WERI-Rb-1 (cell line): Measurements from ENCODE around the gene THBS2.

Source experiments
- DNase-seq: peaks from one replicate; pipeline ENCODE4 v3.0.0-alpha.2; 2020
- H3K27ac ChIP-seq: fragments of 250-450 bp; sonication (Bioruptor Pico); 2 replicates; pipeline ENCODE4 v1.5.1; 2020; ENCODE audit warnings: mild to moderate bottlenecking, moderate library complexity
- H3K27me3 ChIP-seq: fragments of 250-450 bp; sonication (Bioruptor Pico); 2 replicates; pipeline ENCODE4 v1.5.1; 2021; ENCODE audit warnings: mild to moderate bottlenecking, low read depth, moderate library complexity; ENCODE audit not compliant: insufficient read depth, severe bottlenecking
- H3K36me3 ChIP-seq: fragments of 250-450 bp; sonication (Bioruptor Pico); 2 replicates; pipeline ENCODE4 v1.5.1; 2020; ENCODE audit warnings: mild to moderate bottlenecking, moderate library complexity
- H3K4me3 ChIP-seq: 2 replicates; pipeline ENCODE4 v1.5.1; 2011; ENCODE audit warnings: low read depth, mild to moderate bottlenecking, control low read depth, low read length
- H3K9me3 ChIP-seq: fragments of 250-450 bp; sonication (Bioruptor Pico); 2 replicates; pipeline ENCODE4 v1.5.1; 2021; ENCODE audit warnings: mild to moderate bottlenecking, moderate library complexity; ENCODE audit not compliant: severe bottlenecking
- CTCF ChIP-seq: IDR thresholded peaks from 2 replicates; pipeline ENCODE4 v1.5.1; 2011; ENCODE audit warnings: low read depth, mild to moderate bottlenecking, control low read depth, inconsistent platforms, low read length

The THBS2 gene

GRCh38 chr6:169289619-169290339 is 36.1 kb upstream of the THBS2 start:
- DNase-seq = no peak

GRCh38 chr6:169289257-169289618 is 35.6 kb upstream of the THBS2 start:
- H3K9me3 ChIP-seq = no peaks in the 10 kb centered on the region
- no peaks in the 10 kb centered on the region for H3K27me3 ChIP-seq
- DNase-seq = no peak
- H3K36me3 ChIP-seq = no peaks in the 10 kb centered on the region
- H3K4me3 ChIP-seq = no peak overlapping the region
- H3K27ac ChIP-seq = no peak overlapping the region
- no peak for TF ChIP-seq CTCF

More at GRCh38 chr6:169289619-169290339, 36.1 kb upstream of the THBS2 start:
- no peak overlapping the region for H3K4me3 ChIP-seq
- H3K36me3 ChIP-seq = no peaks in the 10 kb centered on the region
- no peak for TF ChIP-seq CTCF
- H3K9me3 ChIP-seq = no peaks in the 10 kb centered on the region
- H3K27me3 ChIP-seq = no peaks in the 10 kb centered on the region
- H3K27ac ChIP-seq = no peak overlapping the region

- Histone ChIP-seq H3K4me3 (no peak overlapping the region), H3K36me3 (no peaks in the 10 kb centered on the region), H3K9me3 (no peaks in the 10 kb centered on the region), H3K27me3 (no peaks in the 10 kb centered on the region), H3K27ac (no peak overlapping the region)
- no peak for TF ChIP-seq CTCF
- no peak for DNase-seq
These were observed 34.9 kb upstream of the THBS2 start for GRCh38 chr6:169288591-169288990.

- Histone ChIP-seq H3K9me3 (no peaks in the 10 kb centered on the region), H3K4me3 (no peak overlapping the region), H3K27ac (no peak overlapping the region), H3K36me3 (no peaks in the 10 kb centered on the region), H3K27me3 (no peaks in the 10 kb centered on the region)
- no peak for DNase-seq
- no peak for TF ChIP-seq CTCF
These were observed 34.0 kb upstream of the THBS2 start for GRCh38 chr6:169287675-169288074.

GRCh38 chr6:169286961-169287360 is 33.3 kb upstream of the THBS2 start:
- H3K4me3 ChIP-seq = no peak overlapping the region
- DNase-seq = no peak
- no peaks in the 10 kb centered on the region for H3K27me3 ChIP-seq
- TF ChIP-seq CTCF = no peak
- H3K36me3 ChIP-seq = no peaks in the 10 kb centered on the region
- no peak overlapping the region for H3K27ac ChIP-seq
- H3K9me3 ChIP-seq = no peaks in the 10 kb centered on the region

- no peak overlapping the region for H3K27ac ChIP-seq
- H3K36me3 ChIP-seq = no peaks in the 10 kb centered on the region
- TF ChIP-seq CTCF = no peak
- H3K4me3 ChIP-seq = no peak overlapping the region
- no peaks in the 10 kb centered on the region for H3K27me3 ChIP-seq
- H3K9me3 ChIP-seq = no peaks in the 10 kb centered on the region
- DNase-seq = no peak
These were observed 31.5 kb upstream of the THBS2 start for GRCh38 chr6:169285165-169285564.
